ENCODE results near the gene FKBP1A.

FKBP1A gene

DNA sequence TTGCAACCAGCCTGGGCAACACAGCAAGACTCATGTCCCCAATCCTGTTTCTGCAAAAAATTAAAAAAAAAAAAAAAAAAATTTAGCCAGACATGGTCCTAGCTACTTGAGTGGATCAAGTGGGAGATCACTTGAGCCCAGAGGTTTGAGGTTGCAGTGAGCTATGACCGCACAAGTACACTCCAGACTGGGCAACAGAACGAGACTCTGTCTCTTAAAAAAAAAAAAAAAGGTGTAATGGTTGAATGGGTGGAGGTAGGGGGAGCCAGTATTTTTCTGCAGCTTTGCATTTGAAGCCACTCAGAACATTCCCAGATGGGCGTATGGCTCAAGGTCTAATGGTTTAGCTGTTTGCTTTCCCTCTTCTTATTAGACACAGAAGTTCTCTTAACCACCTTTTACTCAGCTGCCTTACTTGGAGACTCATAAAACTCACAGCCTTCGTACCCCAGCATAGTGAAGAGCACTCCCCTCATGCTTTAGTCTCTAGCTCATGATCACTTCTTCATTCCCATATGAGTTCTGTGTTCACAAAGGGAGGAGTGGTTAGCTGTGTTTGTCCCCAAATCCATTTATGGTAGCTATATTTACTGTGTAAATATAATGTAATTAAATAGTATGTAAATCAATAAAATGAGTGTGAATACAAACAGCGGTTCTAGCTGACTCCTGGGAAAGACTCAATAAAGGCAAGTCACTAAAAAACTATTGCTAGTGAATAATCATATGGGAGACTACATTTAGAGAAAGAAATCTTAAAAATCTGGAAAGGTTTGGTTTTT, 9.0 kb downstream of the FKBP1A start:
- no peak for DNase-seq

DNA sequence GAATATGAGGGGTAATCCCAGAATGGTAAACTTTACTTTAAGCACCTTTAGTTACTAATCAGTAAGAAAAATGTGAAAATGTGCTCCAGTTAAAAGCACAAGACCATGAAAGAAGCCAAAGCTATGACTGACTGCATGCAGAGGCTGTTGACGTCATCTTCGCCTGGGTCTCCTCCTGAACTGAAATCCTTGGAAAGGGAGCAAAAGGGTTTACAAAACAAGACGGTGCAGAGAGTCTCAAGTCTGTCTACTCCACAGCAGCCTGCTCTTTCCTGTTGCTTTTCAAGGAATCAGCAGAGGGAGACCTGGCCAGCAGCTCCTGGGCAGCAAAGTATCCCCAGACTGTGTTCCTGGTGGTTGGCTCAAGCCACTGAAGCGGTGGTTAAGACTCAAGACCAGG, 10.2 kb downstream of the FKBP1A start:
- no peak for DNase-seq

DNA sequence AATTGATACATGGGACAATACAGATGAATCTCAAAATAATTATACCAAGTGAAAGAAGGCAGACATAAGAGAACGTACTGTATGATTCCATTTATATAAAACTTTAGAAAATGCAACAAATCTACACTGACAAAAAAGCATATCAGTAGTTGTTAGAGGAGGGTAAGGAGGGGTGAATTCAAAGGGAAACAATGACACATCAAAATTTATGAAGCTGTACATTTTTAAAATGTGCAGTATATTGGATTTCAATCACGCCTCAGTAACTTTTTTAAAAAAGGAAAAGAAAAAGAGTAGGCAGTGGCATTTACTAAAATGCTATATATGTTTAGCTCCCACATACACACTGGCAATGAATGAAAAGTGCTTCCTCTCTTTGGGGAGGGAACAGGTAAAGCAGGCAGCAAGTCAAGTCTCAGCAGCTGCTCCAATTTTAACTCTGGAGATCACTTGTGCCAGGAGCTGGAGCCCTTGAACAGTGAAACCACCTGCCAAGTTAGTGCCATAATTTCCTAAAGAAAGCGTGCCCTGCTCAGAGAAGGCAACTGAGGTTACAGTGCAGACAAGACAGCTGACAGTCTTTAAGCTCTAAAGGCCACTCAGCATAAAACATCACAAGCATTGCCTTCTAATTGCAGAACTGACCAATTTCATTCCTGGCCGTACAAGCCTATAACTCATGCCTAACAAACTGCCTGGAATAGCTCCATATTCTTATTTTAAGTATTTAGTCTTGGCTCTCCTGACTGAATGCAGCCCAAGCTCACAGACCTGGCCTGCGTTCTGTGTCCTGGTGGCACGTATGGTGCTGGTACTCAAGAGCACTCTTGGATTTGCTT, 10.9 kb downstream of the FKBP1A start:
- no peak for DNase-seq

DNA sequence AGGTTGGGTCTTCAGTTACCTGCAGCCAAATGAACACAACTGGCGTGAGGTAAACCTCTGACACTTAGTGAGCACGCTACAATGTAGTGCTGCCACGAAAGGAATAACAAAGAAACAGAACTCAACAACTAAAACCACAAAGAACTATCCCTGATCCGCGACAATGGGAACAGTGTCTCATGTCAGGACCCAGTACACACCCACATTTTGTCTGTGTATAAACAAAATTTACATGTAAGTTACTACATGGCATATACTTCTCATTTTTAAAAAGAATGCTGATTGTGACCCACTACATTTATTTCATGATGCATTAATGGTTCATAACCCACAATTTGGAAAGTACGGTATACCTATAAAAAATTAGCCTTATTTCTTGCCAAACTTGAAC, 14.1 kb downstream of the FKBP1A start:
- no peak for DNase-seq

DNA sequence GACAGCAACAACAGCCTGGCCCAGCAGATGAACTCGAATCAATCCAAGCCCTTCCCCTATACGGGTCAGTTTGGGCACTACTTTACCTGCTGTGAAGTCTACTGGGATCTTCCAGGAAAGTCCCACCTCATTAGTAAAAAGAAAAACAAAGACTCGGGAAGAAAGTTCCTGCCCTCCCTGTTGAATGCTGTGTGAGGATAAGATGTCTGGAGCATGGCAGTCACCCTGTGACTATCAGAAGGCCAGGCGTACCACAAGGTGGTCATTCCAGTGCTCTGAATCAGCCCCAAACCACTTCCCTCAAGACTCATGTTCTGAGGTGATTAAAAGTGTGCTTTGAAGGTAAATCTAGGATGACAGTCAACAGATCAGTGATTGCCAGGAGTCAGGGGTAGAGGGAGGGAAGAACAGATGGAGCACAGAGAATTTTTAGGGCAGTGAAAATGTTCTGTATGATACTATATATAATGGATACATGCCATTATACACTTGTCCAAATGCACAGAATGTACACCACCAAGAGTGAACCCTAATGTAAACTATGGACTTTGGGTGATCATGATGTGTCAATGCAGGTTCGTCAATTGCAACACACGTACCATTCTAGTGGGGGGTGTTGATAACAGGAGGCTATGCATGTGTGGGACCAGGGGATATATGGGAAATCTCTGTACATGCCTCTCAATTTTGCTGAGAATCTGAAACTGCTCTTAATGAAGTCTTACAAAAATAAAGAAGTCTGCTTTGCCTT, 14.7 kb downstream of the FKBP1A start:
- DNase-seq: no peak

DNA sequence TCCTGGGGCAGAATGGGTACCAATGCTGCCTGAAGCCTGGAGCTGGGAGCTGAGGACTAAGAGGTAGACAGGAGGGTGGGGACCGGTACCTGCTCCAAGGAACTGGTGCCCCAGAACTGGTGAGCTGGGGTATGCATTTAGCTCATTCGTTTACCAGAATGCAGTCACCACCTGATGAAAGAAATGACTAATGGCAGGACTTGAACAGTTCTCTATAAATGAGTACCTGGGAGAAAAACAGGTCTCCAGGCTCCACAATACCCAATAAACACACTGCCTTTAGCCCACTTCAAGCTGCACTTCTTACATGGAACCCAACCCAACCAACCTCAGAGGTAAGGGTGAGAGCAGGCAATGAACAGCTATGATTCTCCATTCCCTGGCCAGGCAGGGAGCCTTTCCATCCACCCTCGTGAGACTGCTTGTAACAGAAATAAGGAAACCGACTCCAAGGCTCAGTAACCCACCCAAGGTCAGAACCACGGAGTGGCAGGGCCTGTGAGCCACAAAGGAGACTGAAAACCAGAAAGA, 15.4 kb downstream of the FKBP1A start:
- DNase-seq: no peak

DNA sequence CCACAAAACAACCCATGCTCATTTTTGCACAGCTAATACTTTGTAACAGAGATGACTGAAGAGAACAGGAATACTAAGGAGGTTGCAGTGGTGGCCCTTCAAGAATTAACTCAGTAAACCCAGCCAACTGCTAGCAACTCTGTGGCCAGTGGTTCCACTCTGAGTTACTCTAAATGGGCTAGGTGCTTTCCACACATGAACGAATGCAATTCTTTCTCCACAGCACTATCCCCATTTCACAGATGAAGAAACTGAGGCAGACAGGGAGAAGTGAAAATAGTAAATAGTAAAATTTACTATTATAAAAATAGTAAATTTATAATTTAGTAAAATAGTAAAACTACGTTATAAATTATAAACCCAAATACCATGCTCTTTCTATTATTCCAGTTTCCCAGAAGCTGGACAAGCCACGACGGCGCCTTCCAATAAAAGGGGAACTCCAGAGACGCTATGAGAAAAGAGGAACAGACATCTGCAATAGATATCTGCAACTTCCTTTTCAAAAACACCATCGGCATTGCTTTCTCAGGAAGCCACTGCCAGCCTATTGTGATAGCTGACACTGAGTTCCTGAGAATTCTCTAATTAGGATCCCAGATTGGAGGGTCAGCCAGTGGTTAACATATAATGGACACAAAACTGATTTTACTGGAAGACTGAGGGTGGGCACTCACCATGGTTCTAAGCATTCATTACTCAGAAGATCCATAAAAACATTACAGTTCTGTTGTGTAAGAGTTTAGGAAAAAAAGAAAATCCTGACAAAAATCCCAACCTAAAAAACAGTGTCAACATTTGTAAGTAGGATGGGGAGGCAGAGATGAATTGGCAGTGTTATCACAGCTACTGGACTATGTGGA, 16.2 kb downstream of the FKBP1A start:
- DNase-seq: no peak

DNA sequence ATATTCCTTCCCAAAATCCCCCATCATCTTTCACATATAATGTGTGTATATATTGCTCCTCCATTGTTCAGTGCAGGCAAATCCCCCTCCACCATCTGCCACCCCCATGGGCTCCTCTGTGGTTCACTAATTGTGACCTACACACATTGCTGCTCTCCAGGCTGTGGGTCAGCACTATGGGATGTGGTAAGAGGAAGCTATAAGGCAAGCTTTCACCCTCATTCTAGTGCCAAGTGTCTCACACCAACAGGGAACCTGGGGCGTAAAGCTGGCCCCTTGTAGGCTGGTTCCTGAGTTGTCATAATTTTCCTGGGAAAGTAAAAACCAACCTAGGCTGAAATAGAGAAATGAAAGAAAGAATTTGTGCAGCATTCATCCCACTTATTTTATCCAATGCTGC, 16.8 kb downstream of the FKBP1A start:
- DNase-seq: no peak

DNA sequence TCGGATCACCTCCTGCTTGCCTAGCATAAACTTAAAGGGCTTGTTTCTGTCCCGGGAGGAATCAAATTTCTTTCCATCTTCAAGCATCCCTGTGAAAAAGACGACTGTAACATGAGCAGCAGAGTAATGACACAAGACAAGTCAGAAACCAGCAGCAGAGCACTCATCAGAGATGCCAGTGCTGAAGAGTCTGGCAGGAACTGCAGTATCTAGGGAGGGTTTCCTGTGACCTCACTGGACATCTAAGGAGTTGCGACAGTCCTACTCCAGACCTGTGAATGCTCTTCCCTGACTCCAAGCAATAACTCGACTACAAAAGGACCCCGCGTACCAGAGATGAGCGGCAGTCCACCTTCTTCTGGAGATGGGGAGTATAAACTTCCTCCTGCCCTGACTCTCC, 17.3 kb downstream of the FKBP1A start:
- no peak for DNase-seq

DNA sequence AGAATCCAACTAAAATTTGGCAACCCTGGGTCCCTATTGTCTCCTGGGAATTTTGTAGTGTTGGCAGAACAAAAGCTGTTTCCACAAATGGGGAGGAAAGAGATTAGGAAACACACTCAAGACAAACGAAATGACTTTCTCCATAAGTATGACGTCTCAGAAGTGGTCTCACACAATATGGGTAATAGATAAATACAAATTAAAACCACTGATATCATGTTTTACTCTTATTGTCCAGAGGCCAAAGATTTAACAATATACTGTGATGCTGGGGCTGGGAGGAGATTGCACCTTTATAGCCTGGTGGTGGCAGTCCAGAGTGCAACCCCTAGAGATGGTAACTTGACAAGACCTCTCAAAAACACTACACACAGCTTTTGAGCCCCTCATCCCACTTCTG, 18.6 kb downstream of the FKBP1A start:
- no peak for DNase-seq

DNA sequence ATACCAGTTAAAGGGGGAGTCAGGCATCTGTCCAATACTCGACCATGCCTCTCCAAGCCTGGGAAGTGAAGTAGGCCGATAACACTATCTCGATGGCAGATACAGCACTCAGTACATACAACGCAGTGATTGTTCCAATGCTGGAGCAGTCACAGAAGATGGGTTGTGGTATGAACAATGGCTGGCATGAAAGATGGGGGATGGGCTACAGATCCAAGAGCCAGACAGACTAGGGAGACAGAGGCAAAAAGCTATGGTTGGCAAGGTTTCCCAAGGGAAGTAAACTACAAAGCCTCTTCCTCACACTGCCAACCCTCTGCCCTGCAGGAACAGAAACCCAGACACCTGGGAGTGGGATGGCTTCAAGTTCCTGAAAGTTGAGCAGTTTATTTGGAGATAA, 19.2 kb downstream of the FKBP1A start:
- DNase-seq: no peak

DNA sequence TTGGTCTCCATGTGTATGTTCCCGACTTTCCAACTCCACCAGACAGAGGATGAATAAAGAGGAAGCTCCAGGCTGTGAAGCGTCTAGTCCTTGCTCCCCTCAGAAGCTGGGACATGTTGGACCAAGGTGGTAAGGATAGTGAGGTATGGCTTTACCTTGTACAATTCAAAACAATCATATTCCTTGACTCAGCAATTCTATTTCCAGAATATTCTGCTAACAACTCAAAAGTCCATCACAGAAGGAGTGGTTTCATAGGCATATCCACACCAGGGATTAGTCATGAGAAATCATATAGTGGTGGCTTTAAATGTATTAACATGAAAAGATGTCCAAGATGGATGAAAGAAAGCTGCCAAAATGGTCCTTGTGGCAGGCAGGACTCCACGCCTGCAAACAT, 19.8 kb downstream of the FKBP1A start:
- no peak for DNase-seq

DNA sequence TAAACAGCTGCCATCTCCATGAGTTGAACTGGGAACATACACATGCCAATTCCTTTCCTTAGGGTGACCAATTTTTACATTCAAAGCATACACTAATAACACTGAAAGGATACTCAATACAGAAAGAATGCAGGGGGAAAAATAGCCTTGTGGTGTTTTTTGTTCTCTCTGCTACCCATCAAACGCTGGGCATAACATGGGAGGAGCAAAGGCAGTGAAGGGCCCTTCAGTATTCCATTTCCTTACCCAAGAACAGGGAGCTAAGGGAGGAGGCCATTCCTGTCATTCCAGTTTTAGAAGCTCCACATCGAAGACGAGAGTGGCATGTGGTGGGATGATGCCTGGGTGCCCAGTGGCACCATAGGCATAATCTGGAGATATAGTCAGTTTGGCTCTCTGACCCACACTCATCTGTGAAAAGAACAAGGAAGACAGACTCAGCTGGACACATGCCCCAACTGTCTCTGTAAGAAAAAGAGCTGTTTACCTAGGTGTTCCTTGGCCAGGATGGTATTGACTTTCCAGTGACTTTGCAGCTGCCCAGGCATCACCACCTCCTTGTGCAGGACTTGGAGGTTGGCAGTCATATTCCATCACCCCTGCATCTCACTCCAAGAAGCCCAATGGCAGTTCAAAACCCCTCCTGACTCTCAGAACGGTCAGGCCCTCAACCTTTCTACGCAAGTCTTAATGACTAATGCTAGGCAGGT, 20.9 kb downstream of the FKBP1A start:
- no peak for DNase-seq

DNA sequence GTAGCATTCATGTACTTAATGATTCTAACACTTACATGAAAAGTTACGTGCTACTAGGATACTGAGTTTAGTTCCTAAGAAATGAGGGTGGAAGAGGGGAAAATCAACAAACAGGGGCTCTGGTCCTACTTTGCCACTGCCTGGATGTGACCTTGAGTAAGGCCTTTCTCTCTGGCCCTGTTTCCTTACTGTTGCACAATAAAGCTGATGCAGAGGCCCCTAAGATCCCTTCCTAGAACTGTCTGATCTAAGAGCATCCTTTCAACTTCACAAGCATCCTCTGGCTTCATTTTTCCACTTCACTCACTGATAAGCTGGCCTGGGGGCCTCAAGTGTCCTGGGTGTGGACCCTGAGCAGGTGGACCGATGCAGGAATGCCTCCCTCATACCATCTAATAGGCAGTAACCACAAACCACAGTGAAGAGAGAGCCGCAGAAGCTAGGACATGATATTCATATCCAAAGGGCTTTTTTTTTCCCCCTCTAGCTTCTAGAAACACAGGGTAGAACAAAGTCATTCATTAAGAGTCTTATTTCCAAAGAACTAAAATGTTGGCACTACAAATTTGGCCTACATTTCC, 21.6 kb downstream of the FKBP1A start:
- DNase-seq: no peak

DNA sequence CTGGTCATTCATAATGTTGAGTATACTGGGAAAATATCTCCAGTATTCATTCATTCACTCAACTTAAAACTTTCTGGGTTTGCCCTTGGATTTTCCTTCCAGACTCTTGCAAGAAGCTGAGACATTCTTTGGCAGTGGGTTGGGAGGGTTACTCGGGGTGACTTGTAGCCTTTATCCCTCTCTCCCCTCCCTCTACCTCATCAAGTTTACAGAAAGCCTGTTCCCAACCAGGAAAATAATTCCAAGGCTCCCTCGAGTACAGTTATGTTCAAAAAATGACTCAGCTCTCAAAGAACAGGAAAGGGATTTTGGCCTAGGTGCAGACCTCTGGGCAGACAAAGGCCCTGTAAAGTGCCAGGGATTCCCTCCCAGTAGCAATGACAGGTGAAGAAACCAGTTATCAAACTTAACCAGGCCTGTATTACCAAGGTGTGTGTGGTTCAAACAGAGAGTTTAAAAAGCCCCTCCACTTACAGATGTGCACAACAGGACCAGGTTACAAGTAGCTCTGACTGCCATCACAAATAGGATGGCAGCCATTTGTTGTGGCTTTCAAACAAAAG, 22.2 kb downstream of the FKBP1A start:
- DNase-seq: no peak

DNA sequence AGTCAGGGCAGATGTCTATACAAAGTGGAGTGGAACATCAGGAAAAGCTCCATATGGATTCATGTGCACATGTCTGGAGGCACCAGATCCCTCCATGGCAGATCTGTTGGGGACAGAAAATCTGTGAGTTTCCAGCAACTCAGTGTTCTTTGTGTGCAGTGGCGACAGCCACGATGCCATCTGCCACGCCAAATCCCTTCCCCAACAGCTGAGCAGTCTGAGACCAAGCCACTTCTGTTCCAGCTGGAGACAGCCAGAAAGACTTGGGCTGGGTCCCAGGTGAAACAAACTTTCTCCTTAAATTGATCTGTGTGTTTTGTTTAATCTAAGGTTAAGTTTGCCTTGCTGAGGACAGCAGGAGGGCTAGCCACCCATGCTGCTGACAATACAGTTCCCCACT, 22.9 kb downstream of the FKBP1A start:
- DNase-seq: no peak

DNA sequence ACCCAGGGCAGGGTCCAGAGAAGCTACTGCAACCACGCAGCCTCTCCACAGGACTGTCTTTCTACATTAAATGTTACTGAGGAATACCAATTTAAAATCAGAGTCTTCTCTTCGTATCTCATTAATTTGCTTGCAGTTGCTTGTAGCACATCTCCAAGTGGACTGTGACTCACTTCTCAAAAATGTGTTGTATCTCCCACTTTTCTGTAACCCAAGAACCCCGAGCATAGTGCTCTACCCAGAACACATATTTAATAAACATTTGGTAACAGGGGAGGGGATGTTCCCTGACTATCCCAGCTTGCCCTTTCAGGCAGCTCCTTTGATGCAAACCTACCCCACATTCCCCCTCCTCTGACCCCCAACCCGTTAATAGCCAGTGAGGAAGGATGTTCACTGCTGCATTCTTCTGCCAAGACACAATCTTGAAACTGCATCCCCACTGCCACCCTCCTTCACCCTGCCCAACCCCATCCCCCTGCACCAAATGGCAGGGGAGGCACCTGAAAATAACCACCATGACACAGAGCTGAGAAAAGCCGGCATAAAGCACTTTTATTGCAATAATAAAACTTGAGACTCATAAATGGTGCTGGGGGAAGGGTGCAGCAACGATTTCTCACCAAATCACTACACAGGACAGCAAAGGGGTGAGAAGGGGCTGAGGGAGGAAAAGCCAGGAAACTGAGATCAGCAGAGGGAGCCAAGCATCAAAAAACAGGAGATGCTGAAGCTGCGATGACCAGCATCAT, 24.2 kb downstream of the FKBP1A start:
- DNase-seq: no peak

DNA sequence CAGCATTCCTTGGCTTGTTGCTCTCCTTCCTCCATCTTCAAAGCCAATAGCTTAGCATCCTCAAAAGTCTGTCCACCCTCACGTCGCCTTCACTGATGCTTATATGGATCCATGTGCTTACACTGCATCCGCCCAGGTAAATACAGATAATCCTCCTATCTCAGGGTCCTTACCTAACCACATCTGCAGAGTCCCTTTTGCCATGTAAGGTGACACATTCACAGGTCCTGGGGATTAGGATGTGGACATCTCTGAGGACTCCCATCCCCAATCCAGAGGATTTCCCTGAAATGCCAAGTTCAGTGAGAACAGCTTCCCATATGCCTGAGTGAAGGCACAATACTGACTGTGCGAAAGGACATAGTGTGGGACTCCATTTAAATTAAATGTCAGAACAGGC, 25.4 kb downstream of the FKBP1A start:
- DNase-seq: no peak

DNA sequence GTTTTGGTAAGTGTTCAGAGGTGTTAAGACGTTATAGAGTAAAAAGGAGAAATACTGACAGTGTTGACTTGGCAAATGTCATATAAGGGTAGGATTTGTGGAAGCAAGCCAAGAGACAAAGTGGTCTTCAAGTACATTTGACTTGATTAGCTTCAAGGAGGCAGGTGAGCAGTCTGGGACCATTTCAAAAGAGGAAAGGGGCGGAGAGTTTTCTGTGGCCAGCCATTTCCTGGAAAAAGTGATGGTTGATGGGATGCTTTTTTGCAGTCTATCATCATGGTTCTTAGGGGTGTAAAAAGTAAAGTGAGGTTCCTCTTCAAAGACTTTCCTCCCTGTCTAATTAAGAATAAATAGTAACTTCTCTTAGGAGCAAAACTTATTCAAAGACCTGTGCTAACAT, 28.7 kb downstream of the FKBP1A start:
- no peak for DNase-seq

DNA sequence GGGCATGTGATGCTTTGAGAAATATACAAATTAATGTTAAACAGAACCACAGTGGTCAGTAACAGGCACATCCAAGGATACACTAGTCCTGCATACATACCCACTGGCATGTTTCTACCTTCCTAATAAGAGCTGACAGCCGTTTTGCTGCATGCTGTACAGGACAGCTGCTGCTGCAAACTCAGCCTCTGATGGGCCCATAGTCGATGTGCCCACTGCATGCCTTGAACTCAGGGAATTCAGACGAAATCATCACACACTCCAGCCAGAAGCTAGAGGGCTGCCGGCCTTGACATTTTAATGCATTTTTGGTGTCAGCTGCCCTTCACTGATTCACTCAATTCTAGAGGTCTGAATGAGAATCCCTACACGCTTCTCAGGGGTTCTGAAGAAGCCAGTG, 29.3 kb downstream of the FKBP1A start:
- no peak for DNase-seq
